ENCODE results near the gene EARS2.

- TF ChIP-seq, protein P1, sequence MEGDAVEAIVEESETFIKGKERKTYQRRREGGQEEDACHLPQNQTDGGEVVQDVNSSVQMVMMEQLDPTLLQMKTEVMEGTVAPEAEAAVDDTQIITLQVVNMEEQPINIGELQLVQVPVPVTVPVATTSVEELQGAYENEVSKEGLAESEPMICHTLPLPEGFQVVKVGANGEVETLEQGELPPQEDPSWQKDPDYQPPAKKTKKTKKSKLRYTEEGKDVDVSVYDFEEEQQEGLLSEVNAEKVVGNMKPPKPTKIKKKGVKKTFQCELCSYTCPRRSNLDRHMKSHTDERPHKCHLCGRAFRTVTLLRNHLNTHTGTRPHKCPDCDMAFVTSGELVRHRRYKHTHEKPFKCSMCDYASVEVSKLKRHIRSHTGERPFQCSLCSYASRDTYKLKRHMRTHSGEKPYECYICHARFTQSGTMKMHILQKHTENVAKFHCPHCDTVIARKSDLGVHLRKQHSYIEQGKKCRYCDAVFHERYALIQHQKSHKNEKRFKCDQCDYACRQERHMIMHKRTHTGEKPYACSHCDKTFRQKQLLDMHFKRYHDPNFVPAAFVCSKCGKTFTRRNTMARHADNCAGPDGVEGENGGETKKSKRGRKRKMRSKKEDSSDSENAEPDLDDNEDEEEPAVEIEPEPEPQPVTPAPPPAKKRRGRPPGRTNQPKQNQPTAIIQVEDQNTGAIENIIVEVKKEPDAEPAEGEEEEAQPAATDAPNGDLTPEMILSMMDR (IDR thresholded peaks at IDR 0.05; ENCODE audit: low read length): no peak
- TF ChIP-seq EZH2 (optimal IDR thresholded peaks at IDR 0.05; ENCODE audit: low read depth, low read length) (no peak), EZH2phosphoT487 (IDR thresholded peaks at IDR 0.05; ENCODE audit: low read length) (no peak)
These were observed 19.8 kb downstream of the EARS2 start for GRCh38 chr16:23537390-23537789.
